H1 (cell line): ENCODE results near the gene NOLC1. TPM values are rescaled to one million over a fixed set of nuclear protein-coding genes. Genes with fewer than 3 reads are reported as not detected.

Experiments
- CTCF ChIA-PET: fragments of 300-600 bp; sonication (Branson Sonifier 250); formaldehyde crosslinking; loops from one replicate; lab custom pipeline; 2021; ENCODE audit not compliant: partially characterized antibody; lab: Charles Lee
- POLR2A ChIA-PET: fragments of 300-600 bp; sonication (Branson Sonifier 250); formaldehyde crosslinking; loops from one replicate; lab custom pipeline; 2021; ENCODE audit warnings: inconsistent platforms; ENCODE audit not compliant: partially characterized antibody; lab: Charles Lee
- DNase-seq, 2 experiments: peaks; one replicate each; pipeline versions ENCODE4 v3.0.0 to v3.0.0-alpha.2; 2010 to 2022; ENCODE audit warnings: low spot score in 2 of 2, low read depth in 1 of 2, mixed read lengths in 1 of 2
- FAIRE-seq: peaks from 2 replicates; lab custom pipeline; 2011; peaks lifted over from hg19 to GRCh38; lab: Jason Lieb, UNC
- H2AFZ ChIP-seq: 2 replicates; pipeline ENCODE4 v1.8.1; 2012; ENCODE audit warnings: low read length, inconsistent platforms
- H2AK5ac ChIP-seq: 2 replicates; pipeline ENCODE4 v1.6.1; 2013; ENCODE audit warnings: low read depth, low read length
- H2BK120ac ChIP-seq: replicated peaks from 2 replicates; pipeline ENCODE3; 2013; ENCODE audit warnings: low read depth, low read length, inconsistent platforms
- H2BK12ac ChIP-seq: 2 replicates; pipeline ENCODE4 v1.6.1; 2013; ENCODE audit warnings: low read depth, low read length
- H2BK15ac ChIP-seq: 2 replicates; pipeline ENCODE4 v1.6.1; 2013; ENCODE audit warnings: low read length
- H2BK20ac ChIP-seq: 2 replicates; pipeline ENCODE4 v1.6.1; 2013; ENCODE audit warnings: low read length
- H2BK5ac ChIP-seq: 2 replicates; pipeline ENCODE4 v1.6.1; 2013; ENCODE audit warnings: low read depth, low read length
- H3K14ac ChIP-seq: 2 replicates; pipeline ENCODE4 v1.6.1; 2013; ENCODE audit warnings: inconsistent platforms; ENCODE audit not compliant: insufficient read length
- H3K18ac ChIP-seq: 2 replicates; pipeline ENCODE4 v1.6.1; 2013; ENCODE audit warnings: low read length; ENCODE audit errors: extremely low read depth
- H3K23ac ChIP-seq: 2 replicates; pipeline ENCODE4 v1.6.1; 2013; ENCODE audit warnings: inconsistent platforms; ENCODE audit not compliant: insufficient read length
- H3K23me2 ChIP-seq: 2 replicates; pipeline ENCODE4 v1.6.1; 2013; ENCODE audit warnings: low read depth, low read length
- H3K27ac ChIP-seq: 2 replicates; pipeline ENCODE4 v1.6.1; 2011; ENCODE audit warnings: low read depth, low read length, inconsistent platforms
- H3K27me3 ChIP-seq, 4 experiments: replicated peaks in 1 of 4; 1 replicate in 1 of 4; 2 replicates in 3 of 4; pipeline versions ENCODE4 v1.6.1 to v1.8.1; 2011 to 2013; ENCODE audit warnings: low read length in 3 of 4, mild to moderate bottlenecking in 3 of 4, inconsistent platforms in 2 of 4, mixed read lengths in 2 of 4, moderate library complexity in 1 of 4; ENCODE audit not compliant: control insufficient read depth in 3 of 4, insufficient read depth in 3 of 4; ENCODE audit errors: extremely low read depth in 1 of 4
- H3K36me3 ChIP-seq, 4 experiments: 2 replicates each; pipeline versions ENCODE4 v1.6.1 to v1.8.1; 2011 to 2013; ENCODE audit warnings: mild to moderate bottlenecking in 4 of 4, low read length in 3 of 4, moderate library complexity in 2 of 4, control low read depth in 1 of 4, inconsistent platforms in 1 of 4; ENCODE audit not compliant: insufficient read depth in 4 of 4, control insufficient read depth in 2 of 4
- H3K4ac ChIP-seq: replicated peaks from 2 replicates; pipeline ENCODE3; 2013; ENCODE audit warnings: low read length, low read depth, mixed read lengths, inconsistent platforms; ENCODE audit not compliant: insufficient read length
- H3K4me1 ChIP-seq, 4 experiments: replicated peaks in 1 of 4; 1 replicate in 1 of 4; 2 replicates in 3 of 4; pipeline versions ENCODE4 v1.6.1 to v1.8.1; 2011 to 2013; ENCODE audit warnings: low read length in 3 of 4, inconsistent platforms in 2 of 4, mixed read lengths in 1 of 4; ENCODE audit not compliant: insufficient read depth in 4 of 4, control insufficient read depth in 3 of 4
- H3K4me2 ChIP-seq, 2 experiments: 2 replicates each; pipeline versions ENCODE4 v1.6.1 to v1.8.1; 2011 to 2013; ENCODE audit warnings: low read depth in 2 of 2, low read length in 2 of 2, control low read depth in 1 of 2, inconsistent platforms in 1 of 2, mild to moderate bottlenecking in 1 of 2; ENCODE audit not compliant: insufficient read depth in 1 of 2
- H3K4me3 ChIP-seq, 4 experiments: fragments of 200-600, 300-600 bp in 1 of 4; sonication (generic), shearing (Covaris generic), sonication (Bioruptor Twin) in 1 of 4; 2 replicates each; pipeline versions ENCODE4 v1.5.1 to v1.8.1; 2011 to 2016; ENCODE audit warnings: low read length in 4 of 4, low read depth in 3 of 4, control low read depth in 2 of 4, inconsistent platforms in 2 of 4, mild to moderate bottlenecking in 2 of 4, mixed read lengths in 1 of 4, moderate library complexity in 1 of 4; ENCODE audit not compliant: insufficient read depth in 2 of 4; ENCODE audit errors: extremely low read depth in 1 of 4
- H3K56ac ChIP-seq: replicated peaks from 2 replicates; pipeline ENCODE3; 2013; ENCODE audit warnings: low read depth, mild to moderate bottlenecking, mixed read lengths, low read length, inconsistent platforms; ENCODE audit not compliant: insufficient read length
- H3K79me1 ChIP-seq: 2 replicates; pipeline ENCODE4 v1.6.1; 2013; ENCODE audit warnings: low read depth, low read length, control low read depth
- H3K79me2 ChIP-seq, 2 experiments: 2 replicates each; pipeline versions ENCODE4 v1.6.1 to v1.8.1; 2012 to 2013; ENCODE audit warnings: low read length in 2 of 2, mild to moderate bottlenecking in 2 of 2, inconsistent platforms in 1 of 2; ENCODE audit not compliant: insufficient read depth in 2 of 2, control insufficient read depth in 1 of 2
- H3K9ac ChIP-seq, 4 experiments: replicated peaks in 1 of 4; 1 replicate in 1 of 4; 2 replicates in 3 of 4; pipeline versions ENCODE4 v1.6.1 to v1.8.1; 2011 to 2013; ENCODE audit warnings: low read depth in 3 of 4, low read length in 3 of 4, control low read depth in 2 of 4, mild to moderate bottlenecking in 2 of 4, moderate library complexity in 2 of 4, inconsistent platforms in 1 of 4; ENCODE audit errors: extremely low read depth in 1 of 4
- H3K9me3 ChIP-seq, 2 experiments: 2 replicates each; pipeline versions ENCODE4 v1.6.1 to v1.8.1; 2012 to 2013; ENCODE audit warnings: mild to moderate bottlenecking in 2 of 2, moderate library complexity in 2 of 2, control low read depth in 1 of 2, inconsistent platforms in 1 of 2, low read depth in 1 of 2, low read length in 1 of 2, mixed read lengths in 1 of 2; ENCODE audit not compliant: insufficient read depth in 2 of 2
- H4K20me1 ChIP-seq, 2 experiments: replicated peaks in 1 of 2; 2 replicates each; pipeline versions ENCODE3 to v1.8.1; 2011 to 2013; ENCODE audit warnings: inconsistent platforms in 2 of 2, low read length in 2 of 2, mild to moderate bottlenecking in 1 of 2; ENCODE audit not compliant: insufficient read depth in 2 of 2, control insufficient read depth in 1 of 2
- H4K5ac ChIP-seq: 2 replicates; pipeline ENCODE4 v1.6.1; 2013; ENCODE audit warnings: low read length, low read depth, mixed read lengths, inconsistent platforms; ENCODE audit not compliant: insufficient read length
- H4K8ac ChIP-seq: 2 replicates; pipeline ENCODE4 v1.8.0; 2013; ENCODE audit warnings: mild to moderate bottlenecking, moderate library complexity, low read length, inconsistent platforms; ENCODE audit not compliant: insufficient read depth; ENCODE audit errors: extremely low read depth
- H4K91ac ChIP-seq: replicated peaks from 2 replicates; pipeline ENCODE3; 2013; ENCODE audit warnings: low read length, mixed read lengths, inconsistent platforms; ENCODE audit not compliant: insufficient read length
- EZH2 ChIP-seq: fragments of 200-600 bp; sonication (generic); IDR thresholded peaks from 2 replicates; pipeline ENCODE4 v1.7.1; 2012; ENCODE audit warnings: low read depth, mild to moderate bottlenecking, moderate library complexity, low read length, inconsistent platforms; ENCODE audit not compliant: severe bottlenecking
- KDM5A ChIP-seq: fragments of 200-600 bp; IDR thresholded peaks from 2 replicates; pipeline ENCODE4 v1.7.1; 2012; ENCODE audit warnings: mild to moderate bottlenecking, low read length, inconsistent platforms, mixed read lengths
- PHF8 ChIP-seq: fragments of 200-600 bp; sonication (generic); conservative IDR thresholded peaks from 2 replicates; pipeline ENCODE4 v1.7.1; 2012; ENCODE audit warnings: low read depth, mild to moderate bottlenecking, inconsistent platforms, low read length, moderate library complexity
- SIN3A ChIP-seq, 2 experiments: IDR thresholded peaks in 1 of 2; conservative IDR thresholded peaks in 1 of 2; 2 replicates each; pipeline ENCODE4 v1.6.1; 2011 to 2012; ENCODE audit warnings: low read length in 2 of 2, improper control_type of control experiment in 1 of 2, low read depth in 1 of 2, mild to moderate bottlenecking in 1 of 2
- TAF1 ChIP-seq: IDR thresholded peaks from 2 replicates; pipeline ENCODE4 v1.6.1; 2011; ENCODE audit warnings: mild to moderate bottlenecking, low read depth, low read length
- WGBS, 2 experiments: shearing (Covaris generic) in 1 of 2; methylation state at CpG; one replicate each; pipeline versions ENCODE4 v1.1.6 to v1.1.7; 2013 to 2015; ENCODE audit warnings: low lambda C conversion rate in 2 of 2, mixed read lengths in 2 of 2, inconsistent platforms in 1 of 2, low coverage in 1 of 2, missing lambda C conversion rate in 1 of 2; ENCODE audit not compliant: insufficient replicate concordance in 2 of 2, insufficient coverage in 1 of 2, insufficient read length in 1 of 2; ENCODE audit errors: extremely low coverage in 1 of 2, missing lambda C conversion rate in 1 of 2; 5-methylcytosine and 5-hydroxymethylcytosine counted together
- polyA plus RNA-seq, 7 experiments: library from polyadenylated mRNA; depleted of rRNA in 3 of 7; stranded (reverse) in 5 of 7; unstranded in 2 of 7; fragments of >200 nt in 5 of 7; fragments of 200-250 nt in 2 of 7; gene quantifications; 1 replicate in 5 of 7; 2 replicates in 1 of 7; 4 replicates in 1 of 7; pipeline versions ENCODE4 v1.2.1 to v1.2.3, GENCODE V29; 2011 to 2013; ENCODE audit warnings: missing spikeins in 2 of 7, mixed read lengths in 2 of 7
- total RNA-seq: library from RNA; stranded (reverse); fragmentation: NEBNext Ultra II Directional; extraction: Animal tissue kit (Norgen Biotek cat#: 25700); gene quantifications from 2 replicates; pipeline ENCODE4 v1.2.1, GENCODE V29; 2021
- TF ChIP-seq, protein P1 (sequence below): IDR thresholded peaks from 2 replicates; pipeline ENCODE4 v1.6.1; 2012; ENCODE audit warnings: inconsistent platforms

NOLC1 gene
- total and polyA plus RNA-seq, 2 of the 8 experiments (the other 6 are each of a cell fraction or from before 2014, with no cell fraction given): 86.3 to 191 TPM

GRCh38 chr10:102152545-102152890, 329 bp downstream of the NOLC1 start:
- Histone ChIP-seq H2BK120ac (peak overlapping the region; percentile 26), H4K8ac (peak overlapping the region; percentile 99; the same call in 1 of the 2 replicates), H3K23me2 (peaks cover 8% of the 10 kb centered on the region), H2BK15ac (0 out of 2 replicates have a peak overlapping the region, but pooled peaks have one; percentile 19), H3K9ac (peak overlapping the region; percentile 91 to 100 (median 96)), H4K5ac (peak overlapping the region; percentile 81), H3K79me2 (peaks cover 31 to 52% of the 10 kb centered on the region in 2 experiments), H3K27ac (peak overlapping the region; percentile 97), H2BK12ac (peak overlapping the region; percentile 85; the same call in 1 of the 2 replicates), H2AFZ (no peak overlapping the region; the same call in 1 of the 2 replicates), H2BK5ac (peak overlapping the region; percentile 97), H3K9me3 (no peaks in the 10 kb centered on the region), H3K27me3 (no peaks in the 10 kb centered on the region), H3K36me3 (peaks cover 33 to 50% (median 40%) of the 10 kb centered on the region in 4 experiments), H4K20me1 (peaks cover 11 to 17% of the 10 kb centered on the region in 2 experiments), H3K56ac (peak overlapping the region; percentile 85), H3K79me1 (peaks cover 13% of the 10 kb centered on the region), H3K4me3 (peak overlapping the region; percentile 70 to 100 (median 94)), H3K4ac (peak overlapping the region; percentile 87), H3K23ac (no peak overlapping the region), H2BK20ac (no peak overlapping the region), H3K4me2 (peak overlapping the region; percentile 71 to 80), H4K91ac (peak overlapping the region; percentile 90), H3K14ac (no peak overlapping the region), H2AK5ac (peak overlapping the region; percentile 44; the same call in 1 of the 2 replicates), H3K4me1 (peaks cover 0 to 8% (median 4%) of the 10 kb centered on the region in 4 experiments; a peak in 5 of 7 replicates), H3K18ac (peak overlapping the region; percentile 52)
- ChIA-PET CTCF (interaction anchor here (1.1 to 1.7 kb wide), 4 partner anchors 11 to 39 kb away, joined by 4 to 5 read pairs (median 4); partner anchors contain the start of gene PPRC1), POLR2A (interaction anchor here (0.8 to 20.0 kb wide), 18 partner anchors 1 to 506 kb away, joined by 3 to 408 read pairs (median 5); partner anchors contain the start of genes GBF1, LDB1, NFKB2 and NOLC1)
- no peak for FAIRE-seq
- DNase-seq: no peak
- TF ChIP-seq, protein P1, sequence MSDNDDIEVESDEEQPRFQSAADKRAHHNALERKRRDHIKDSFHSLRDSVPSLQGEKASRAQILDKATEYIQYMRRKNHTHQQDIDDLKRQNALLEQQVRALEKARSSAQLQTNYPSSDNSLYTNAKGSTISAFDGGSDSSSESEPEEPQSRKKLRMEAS: peak; percentile 71
- TF ChIP-seq SIN3A (conservative IDR thresholded peaks at IDR 0.05 in 1 of 2, IDR thresholded peaks at IDR 0.05 in 1 of 2; ENCODE audit: low read depth in 1 of 2, low read length in 2 of 2) (0 out of 4 replicates have a peak, but pooled peaks of 1 of the 2 experiments have one; percentile 4), PHF8 (peak; percentile 45; the same call in 1 of the 2 replicates), TAF1 (no peak), KDM5A (0 out of 2 replicates have a peak, but pooled peaks have one; percentile 66), EZH2 (no peak)
- WGBS, 2 experiments: 2% methylated on average over 19 of the region's 19 CpGs; no CpG with 5 or more reads in 1 of the 2 experiments
